GM23338 (cell line): Measurements from ENCODE around the gene NEU1. TPM values are rescaled to one million over a fixed set of nuclear protein-coding genes. Genes with fewer than 3 reads are reported as not detected.

ENCODE experiments used
- ATAC-seq: fragments of 200-7000 bp; cut with Tn5 transposase; 3 replicates; pipeline ENCODE4 v1.9.1; 2020
- DNase-seq: peaks from one replicate; pipeline ENCODE4 v3.0.0-alpha.2; 2015; ENCODE audit warnings: low spot score
- H2AFZ ChIP-seq: fragments of 200-600 bp; sonication (generic); 2 replicates; pipeline ENCODE4 v1.8.0; 2016; ENCODE audit warnings: antibody characterized with exemption, mild to moderate bottlenecking, moderate library complexity
- H3F3A ChIP-seq: fragments of 200-600 bp; sonication (generic); replicated peaks from 2 replicates; pipeline ENCODE4 v1.8.0; 2017; ENCODE audit warnings: antibody characterized with exemption, mixed run types, low read depth
- H3K27ac ChIP-seq: fragments of 200-600 bp; sonication (generic); 2 replicates; pipeline ENCODE4 v1.6.1; 2016; ENCODE audit warnings: low read depth
- H3K27me3 ChIP-seq: fragments of 200-600 bp; sonication (generic); 2 replicates; pipeline ENCODE4 v1.8.0; 2016; ENCODE audit warnings: mild to moderate bottlenecking, mixed run types, moderate library complexity; ENCODE audit not compliant: insufficient read depth
- H3K36me3 ChIP-seq: fragments of 200-600 bp; sonication (generic); 2 replicates; pipeline ENCODE4 v1.8.0; 2016; ENCODE audit warnings: mild to moderate bottlenecking; ENCODE audit not compliant: insufficient read depth
- H3K4me1 ChIP-seq: fragments of 200-600 bp; sonication (generic); 2 replicates; pipeline ENCODE4 v1.8.0; 2016; ENCODE audit warnings: mild to moderate bottlenecking, moderate library complexity; ENCODE audit not compliant: insufficient read depth
- H3K4me2 ChIP-seq: fragments of 200-600 bp; sonication (generic); 2 replicates; pipeline ENCODE4 v1.7.1; 2017; ENCODE audit warnings: mixed run types
- H3K4me3 ChIP-seq: fragments of 200-600 bp; sonication (generic); 2 replicates; pipeline ENCODE4 v1.6.1; 2016; ENCODE audit warnings: mixed run types
- H3K79me2 ChIP-seq: fragments of 200-600 bp; sonication (generic); replicated peaks from 2 replicates; pipeline ENCODE4 v1.8.0; 2017; ENCODE audit warnings: mild to moderate bottlenecking; ENCODE audit not compliant: insufficient read depth
- H3K9me2 ChIP-seq: fragments of 200-600 bp; sonication (generic); 2 replicates; pipeline ENCODE4 v1.8.0; 2017; ENCODE audit not compliant: insufficient read depth
- H4K20me1 ChIP-seq: fragments of 200-600 bp; sonication (generic); replicated peaks from 2 replicates; pipeline ENCODE4 v1.8.0; 2017; ENCODE audit warnings: mild to moderate bottlenecking; ENCODE audit not compliant: insufficient read depth
- H3K27ac Mint-ChIP-seq: 2 replicates; pipeline ENCODE4 v1.8.0; 2020; ENCODE audit warnings: inconsistent platforms, mild to moderate bottlenecking, moderate library complexity, mixed read lengths
- H3K27me3 Mint-ChIP-seq: 3 replicates; pipeline ENCODE4 v1.8.0; 2022; ENCODE audit warnings: low read depth, mild to moderate bottlenecking, moderate library complexity, mixed read lengths, inconsistent platforms; ENCODE audit not compliant: insufficient read depth, poor library complexity
- H3K36me3 Mint-ChIP-seq: 3 replicates; pipeline ENCODE4 v1.8.0; 2021; ENCODE audit warnings: low read depth, mild to moderate bottlenecking, inconsistent platforms, moderate library complexity, mixed read lengths
- H3K4me1 Mint-ChIP-seq: 3 replicates; pipeline ENCODE4 v1.8.0; 2020; ENCODE audit warnings: mild to moderate bottlenecking, inconsistent platforms, mixed read lengths
- H3K4me3 Mint-ChIP-seq: 3 replicates; pipeline ENCODE4 v1.8.0; 2021; ENCODE audit warnings: moderate library complexity, mild to moderate bottlenecking, inconsistent platforms, mixed read lengths
- H3K9me3 Mint-ChIP-seq: 3 replicates; pipeline ENCODE4 v1.8.0; 2020; ENCODE audit warnings: moderate library complexity, mild to moderate bottlenecking, inconsistent platforms, mixed read lengths
- CREB1 ChIP-seq: fragments of 250-450 bp; sonication (Bioruptor Pico); IDR thresholded peaks from 2 replicates; pipeline ENCODE4 v1.5.0; 2020; ENCODE audit warnings: low read depth, mild to moderate bottlenecking, moderate library complexity
- CTCF ChIP-seq, 2 experiments: fragments of 200-600 bp in 1 of 2; sonication (generic) in 1 of 2; conservative IDR thresholded peaks; 2 replicates each; pipeline versions ENCODE4 v1.5.1 to v1.6.1; 2016 to 2017; ENCODE audit warnings: antibody characterized with exemption in 2 of 2, low read depth in 2 of 2, mild to moderate bottlenecking in 2 of 2, moderate library complexity in 1 of 2
- ETS1 ChIP-seq: IDR thresholded peaks from 2 replicates; pipeline ENCODE4 v1.6.1; 2016; ENCODE audit warnings: antibody characterized with exemption
- EZH2 ChIP-seq: fragments of 200-600 bp; sonication (generic); IDR thresholded peaks from one replicate; pipeline ENCODE4 v1.8.0; 2017; ENCODE audit warnings: antibody characterized with exemption, mild to moderate bottlenecking, low read depth; ENCODE audit not compliant: unreplicated experiment
- EZH2phosphoT487 ChIP-seq: fragments of 200-600 bp; sonication (generic); IDR thresholded peaks from one replicate; pipeline ENCODE4 v1.8.1; 2018; ENCODE audit warnings: antibody characterized with exemption; ENCODE audit not compliant: unreplicated experiment
- NANOG ChIP-seq: IDR thresholded peaks from 2 replicates; pipeline ENCODE4 v1.6.1; 2016; ENCODE audit warnings: antibody characterized with exemption, borderline replicate concordance
- POLR2AphosphoS5 ChIP-seq: IDR thresholded peaks from 2 replicates; pipeline ENCODE4 v1.6.1; 2016; ENCODE audit warnings: antibody characterized with exemption, low read depth
- REST ChIP-seq: IDR thresholded peaks from one replicate; pipeline ENCODE4 v1.6.1; 2018; ENCODE audit warnings: antibody characterized with exemption; ENCODE audit not compliant: unreplicated experiment
- ZNF114 ChIP-seq: fragments of 250-450 bp; sonication (Bioruptor Pico); IDR thresholded peaks from 2 replicates; pipeline ENCODE4 v1.5.0; 2020; ENCODE audit warnings: mild to moderate bottlenecking, moderate library complexity
- ZNF331 ChIP-seq: fragments of 250-450 bp; sonication (Bioruptor Pico); IDR thresholded peaks from 2 replicates; pipeline ENCODE4 v1.5.0; 2020; ENCODE audit warnings: low read depth, mild to moderate bottlenecking, moderate library complexity
- polyA plus RNA-seq: library from polyadenylated mRNA; unstranded; fragments of >200 nt; fragmentation: Nextera tagmentation; extraction: Ambion mirVana; gene quantifications from 2 replicates; pipeline ENCODE4 v1.2.1, GENCODE V29; 2016
- total RNA-seq: library from RNA; depleted of rRNA; stranded (reverse); fragments of >200 nt; shearing (Covaris generic); gene quantifications from 2 replicates; pipeline ENCODE4 v1.2.3, GENCODE V29; 2014

Gene NEU1
- total and polyA plus RNA-seq, 2 experiments from 2014 or later = 31.4 to 47.4 TPM

- H2AFZ ChIP-seq = peak overlapping the region; percentile 92; the same call in 1 of the 2 replicates
- ATAC-seq = no peak
- H4K20me1 ChIP-seq = no peaks in the 10 kb centered on the region
- H3K36me3 Mint-ChIP-seq = peaks cover 20% of the 10 kb centered on the region
- no peak overlapping the region for H3K27ac Mint-ChIP-seq
- no peak overlapping the region for H3K27ac ChIP-seq
- H3K27me3 Mint-ChIP-seq = peaks cover 3% of the 10 kb centered on the region
- H3K4me2 ChIP-seq = peak overlapping the region; percentile 78
- peaks cover 8% of the 10 kb centered on the region; the same call in 1 of the 2 replicates for H3F3A ChIP-seq
- no peaks in the 10 kb centered on the region for H3K79me2 ChIP-seq
- no peaks in the 10 kb centered on the region for H3K27me3 ChIP-seq
- no peaks in the 10 kb centered on the region for H3K36me3 ChIP-seq
- H3K4me3 ChIP-seq = peak overlapping the region; percentile 43
- H3K4me3 Mint-ChIP-seq = no peak overlapping the region; the same call in 2 of the 3 replicates
- peaks cover 22% of the 10 kb centered on the region for H3K9me3 Mint-ChIP-seq
- no peak for DNase-seq
- TF ChIP-seq ZNF331 (CRISPR knock-in tag) (no peak), EZH2 (no peak), REST (no peak), CTCF (conservative IDR thresholded peaks at IDR 0.05; ENCODE audit: low read depth in 2 of 2) (no peak), NANOG (no peak), POLR2AphosphoS5 (no peak), EZH2phosphoT487 (no peak), ZNF114 (CRISPR knock-in tag) (no peak), CREB1 (CRISPR knock-in tag) (no peak), ETS1 (no peak)
- H3K4me1 Mint-ChIP-seq = no peaks in the 10 kb centered on the region
- no peaks in the 10 kb centered on the region for H3K9me2 ChIP-seq
- 0 out of 2 replicates have a peak, but pooled peaks cover 3% of the 10 kb centered on the region for H3K4me1 ChIP-seq
Observed at GRCh38 chr6:31851485-31851832, 11.2 kb downstream of the NEU1 start.
